K562 (cell line): ENCODE measurements around the gene SLBP. TPM values are rescaled to one million over a fixed set of nuclear protein-coding genes. Genes with fewer than 3 reads are reported as not detected.
A peak's percentile ranks its signal among the peaks of the same experiment; 100 is the strongest.

ENCODE experiments used
- ATAC-seq: fragments of 200-7000 bp; cut with Tn5 transposase; 3 replicates; pipeline ENCODE4 v1.9.1; 2020; ENCODE audit warnings: moderate library complexity
- BruUV-seq: library from RNA; stranded (reverse); fragments of 400-500 nt; replicated peaks from 2 replicates; lab custom pipeline; 2021; lab: Mats Ljungman, UMichigan
- CTCF ChIA-PET: fragments of 300-600 bp; formaldehyde crosslinking; extraction: SDS; loops from one replicate; lab custom pipeline; 2021; ENCODE audit warnings: low intra/inter-chr PET ratio; lab: Yijun Ruan, JAX
- POLR2A ChIA-PET: fragments of 300-600, 350-650 bp; sonication (Branson Sonifier 250); formaldehyde crosslinking; extraction: SDS; loops from one replicate; lab custom pipeline; 2021; ENCODE audit warnings: antibody characterized with exemption, inconsistent platforms; lab: Yijun Ruan, JAX
- DNase-seq, 4 experiments: peaks; one replicate each; pipeline versions ENCODE4 v3.0.0 to v3.0.0-alpha.2; 2011 to 2018; ENCODE audit warnings: low spot score in 3 of 4, mixed read lengths in 3 of 4; ENCODE audit errors: extremely low read depth in 1 of 4
- FAIRE-seq: peaks from 2 replicates; lab custom pipeline; 2011; peaks lifted over from hg19 to GRCh38; lab: Jason Lieb, UNC
- H2AFZ ChIP-seq: 2 replicates; pipeline ENCODE4 v1.6.0; 2011; ENCODE audit warnings: low read depth, low read length, control low read depth, inconsistent platforms
- H3K27ac ChIP-seq: fragments of 200-600 bp; 3 replicates; pipeline ENCODE4 v1.8.0; 2011; ENCODE audit warnings: low read depth, mild to moderate bottlenecking, control low read depth, inconsistent platforms, low read length, moderate library complexity, mixed read lengths; ENCODE audit errors: extremely low read depth
- H3K27me3 ChIP-seq, 2 experiments: fragments of 300-600 bp in 1 of 2; 2 replicates in 1 of 2; 3 replicates in 1 of 2; pipeline versions ENCODE4 v1.6.0 to v1.8.0; 2011; ENCODE audit warnings: inconsistent platforms in 2 of 2, low read length in 2 of 2, mild to moderate bottlenecking in 1 of 2, mixed read lengths in 1 of 2, moderate library complexity in 1 of 2; ENCODE audit not compliant: control insufficient read depth in 2 of 2, insufficient read depth in 2 of 2
- H3K36me3 ChIP-seq: fragments of 300-600 bp; 3 replicates; pipeline ENCODE4 v1.8.0; 2011; ENCODE audit warnings: mild to moderate bottlenecking, low read length, inconsistent platforms; ENCODE audit not compliant: control insufficient read depth, insufficient read depth
- H3K4me1 ChIP-seq, 2 experiments: fragments of 200-600 bp in 1 of 2; replicated peaks in 1 of 2; 2 replicates in 1 of 2; 3 replicates in 1 of 2; pipeline versions ENCODE4 v1.5.1 to v1.8.0; 2011; ENCODE audit warnings: inconsistent platforms in 2 of 2, low read length in 2 of 2, mild to moderate bottlenecking in 1 of 2, mixed read lengths in 1 of 2, moderate library complexity in 1 of 2; ENCODE audit not compliant: control insufficient read depth in 2 of 2, insufficient read depth in 2 of 2
- H3K4me2 ChIP-seq: 2 replicates; pipeline ENCODE4 v1.6.1; 2011; ENCODE audit warnings: low read length, control low read depth, inconsistent platforms, mixed read lengths; ENCODE audit not compliant: insufficient read depth
- H3K4me3 ChIP-seq: fragments of 200-600 bp; sonication (generic), shearing (Covaris generic); 2 replicates; pipeline ENCODE4 v1.5.1; 2016; ENCODE audit warnings: control low read depth, inconsistent platforms
- H3K79me2 ChIP-seq: fragments of 200-600 bp; 3 replicates; pipeline ENCODE4 v1.8.0; 2011; ENCODE audit warnings: low read length, inconsistent platforms; ENCODE audit not compliant: control insufficient read depth, insufficient read depth
- H3K9ac ChIP-seq, 2 experiments: 2 replicates each; pipeline versions ENCODE4 v1.6.0 to v1.6.1; 2011; ENCODE audit warnings: low read depth in 2 of 2, low read length in 2 of 2, control low read depth in 1 of 2, inconsistent platforms in 1 of 2, mild to moderate bottlenecking in 1 of 2, mixed read lengths in 1 of 2; ENCODE audit not compliant: insufficient read depth in 1 of 2
- H3K9me1 ChIP-seq: one replicate; pipeline ENCODE4 v1.6.0; 2011; ENCODE audit warnings: inconsistent platforms, mild to moderate bottlenecking, low read length, moderate library complexity; ENCODE audit not compliant: control insufficient read depth, insufficient read depth
- H3K9me3 ChIP-seq: replicated peaks from 2 replicates; pipeline ENCODE4 v1.5.1; 2011; ENCODE audit warnings: low read depth, low read length, inconsistent platforms; ENCODE audit not compliant: control insufficient read depth, insufficient read depth
- H4K20me1 ChIP-seq: replicated peaks from 2 replicates; pipeline ENCODE4 v1.6.1; 2011; ENCODE audit warnings: low read length, inconsistent platforms, mixed read lengths; ENCODE audit not compliant: control insufficient read depth, insufficient read depth
- ESRRA ChIP-seq: fragments of 450-650 bp; IDR thresholded peaks from 2 replicates; pipeline ENCODE4 v1.6.1; 2014; ENCODE audit warnings: low read depth, mild to moderate bottlenecking, moderate library complexity, borderline replicate concordance
- U2AF1 ChIP-seq: fragments of 200-400 bp; formaldehyde crosslinking; optimal IDR thresholded peaks from 2 replicates; pipeline ENCODE3; 2017; ENCODE audit warnings: mild to moderate bottlenecking, low read depth, low read length, moderate library complexity
- ZNF311 ChIP-seq: fragments of 250-450 bp; sonication (Bioruptor Pico); IDR thresholded peaks from 2 replicates; pipeline ENCODE4 v1.4.0; 2020; ENCODE audit warnings: mild to moderate bottlenecking, moderate library complexity
- WGBS: fragments of 100-300 bp; shearing (Covaris generic); methylation state at CpG from one replicate; pipeline ENCODE4 v1.1.6; 2016; ENCODE audit warnings: low coverage, mixed read lengths; ENCODE audit not compliant: insufficient coverage; ENCODE audit errors: missing lambda C conversion rate; 5-methylcytosine and 5-hydroxymethylcytosine counted together
- in situ Hi-C: fragments of 300-500 bp; cut with MboI; formaldehyde crosslinking; loops from 4 replicates; pipeline ENCODE4 v1.15.0; 2018; ENCODE audit warnings: inconsistent platforms, mixed read lengths
- intact Hi-C: fragments of 100-400 bp; cut with micrococcal nuclease; formaldehyde crosslinking; loops from 2 replicates; pipeline ENCODE4 v1.14.2; 2022
- polyA plus RNA-seq, 8 experiments: library from polyadenylated mRNA; depleted of rRNA in 4 of 8; stranded (reverse) in 5 of 8; unstranded in 3 of 8; fragments of >200 nt; fragmentation: Nextera tagmentation in 2 of 8; fragmentation: Illumina TruSeq in 1 of 8; extraction: Ambion mirVana in 2 of 8; extraction: Trizol in 1 of 8; gene quantifications; 2 replicates each; pipeline versions ENCODE4 v1.2.1 to v1.2.3, GENCODE V29; 2011 to 2014; ENCODE audit warnings: inconsistent platforms in 1 of 8, missing spikeins in 1 of 8
- total RNA-seq, 7 experiments: library from RNA; depleted of rRNA in 6 of 7; stranded (reverse); fragments of >200 nt in 6 of 7; fragmentation: Illumina TruSeq in 2 of 7; extraction: Trizol in 2 of 7; gene quantifications; 2 replicates each; pipeline versions ENCODE4 v1.2.1 to v1.2.3, GENCODE V29; 2011 to 2021; ENCODE audit warnings: low replicate concordance in 1 of 7
- TF ChIP-seq, protein P1 (sequence below): sonication (generic); formaldehyde crosslinking; IDR thresholded peaks from 2 replicates; pipeline ENCODE4 v1.9.0; 2022; ENCODE audit warnings: mild to moderate bottlenecking, missing genetic modification reagents

Gene SLBP
- total and polyA plus RNA-seq, 9 of the 15 experiments (the other 6 are each of a cell fraction or from before 2014, with no cell fraction given): 49.4 to 221 (median 162) TPM

DNA sequence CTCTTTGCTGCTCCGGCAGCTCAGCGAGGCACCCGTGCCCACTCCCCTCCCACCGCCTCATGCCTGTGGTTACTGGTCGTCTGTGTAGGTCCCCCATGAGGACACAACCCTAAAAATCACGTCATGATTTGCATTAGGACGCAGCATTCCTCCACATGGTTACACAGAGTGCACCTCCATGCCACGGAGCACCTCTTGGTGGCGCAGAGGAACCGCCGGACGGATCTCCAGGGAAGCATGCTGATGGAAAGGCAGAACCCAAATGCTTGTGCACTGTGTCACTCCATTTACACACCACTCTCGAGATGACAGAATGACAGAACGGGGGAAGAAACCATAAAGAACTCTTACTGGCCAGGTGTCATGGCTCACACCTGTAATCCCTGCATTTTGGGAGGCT, 50.4 kb downstream of the SLBP start (continued):
- no peak for TF ChIP-seq U2AF1

DNA sequence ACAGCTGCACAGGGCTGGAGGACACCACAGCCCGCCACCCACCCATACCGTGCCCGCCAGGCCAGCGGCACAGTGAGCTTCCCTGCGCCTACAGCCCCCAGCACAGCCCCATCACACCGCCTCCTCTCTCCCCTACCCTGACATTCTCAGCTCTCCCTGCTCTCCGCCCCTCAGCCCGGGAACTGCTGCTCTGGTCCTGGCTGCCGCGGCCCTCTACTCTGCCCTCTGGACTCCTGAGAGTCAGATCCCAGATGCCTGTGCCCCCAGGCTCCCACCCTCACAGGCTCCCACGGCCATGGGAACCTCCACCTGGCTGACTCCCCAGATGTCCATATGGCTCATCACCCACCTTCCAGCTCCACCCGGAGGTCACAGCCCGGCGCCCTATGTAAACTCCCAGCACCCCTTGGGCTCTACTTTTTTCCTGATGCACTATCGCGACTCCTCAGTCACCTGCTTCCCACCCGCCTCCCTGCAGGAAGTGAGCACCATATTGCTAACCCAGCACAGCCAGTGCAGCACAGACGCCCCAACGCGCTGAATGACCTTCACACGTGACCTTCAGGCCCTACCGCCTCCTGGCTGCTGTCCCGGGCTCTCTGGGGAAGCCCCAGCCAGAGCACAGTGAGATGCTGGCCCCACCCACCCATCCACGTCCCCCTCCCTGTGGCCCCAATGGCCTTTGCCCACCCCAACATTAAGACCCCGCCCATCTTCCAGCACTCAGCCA, 51.0 kb downstream of the SLBP start:
- WGBS: 60% methylated on average over 20 of the region's 25 CpGs
- Histone ChIP-seq H3K9me3 (no peaks in the 10 kb centered on the region), H4K20me1 (no peaks in the 10 kb centered on the region)
- peak; percentile 19 for ATAC-seq
- peak; percentile 88 for TF ChIP-seq ESRRA
- TF ChIP-seq, protein P1, sequence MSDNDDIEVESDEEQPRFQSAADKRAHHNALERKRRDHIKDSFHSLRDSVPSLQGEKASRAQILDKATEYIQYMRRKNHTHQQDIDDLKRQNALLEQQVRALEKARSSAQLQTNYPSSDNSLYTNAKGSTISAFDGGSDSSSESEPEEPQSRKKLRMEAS: 0 out of 2 replicates have a peak, but pooled peaks have one; percentile 8
- TF ChIP-seq ZNF311 (CRISPR knock-in tag): no peak
- TF ChIP-seq, all 486 proteins: peak for 2
- H3K79me2 ChIP-seq: no peaks in the 10 kb centered on the region
- peaks cover 0 to 29% of the 10 kb centered on the region in 2 experiments; a peak in 2 of 5 replicates for H3K4me1 ChIP-seq
- in situ Hi-C loops: no loop called here
- ChIA-PET POLR2A (no interaction called here), CTCF (interaction anchor here (0.6 to 0.7 kb wide), 2 partner anchors 68 to 1604 kb away, joined by 3 read pairs; no protein-coding TSS in a partner anchor)
- peak overlapping the region; percentile 74 for H2AFZ ChIP-seq
- FAIRE-seq (no peak), DNase-seq (no peak)
- H3K9ac ChIP-seq: peak overlapping the region in 1 of 2 experiments; percentile 36; a peak in 1 of 4 replicates
- no peaks in the 10 kb centered on the region for H3K36me3 ChIP-seq
- intact Hi-C loops: no loop called here
- no TSS peak for BruUV-seq
- H3K9me1 ChIP-seq: no peaks in the 10 kb centered on the region
- no peak overlapping the region; the same call in 2 of the 3 replicates for H3K27ac ChIP-seq
- no peak overlapping the region for H3K4me3 ChIP-seq
- no peaks in the 10 kb centered on the region for H3K27me3 ChIP-seq
- no peak overlapping the region for H3K4me2 ChIP-seq
